HEK293T (cell line): ENCODE measurements around the gene KIF13A.
"Not testable (repeated sequence)": the region's sequence is repeated elsewhere in the genome, so short reads cannot be mapped to it uniquely, and the experiment has no call there.

Experiments used
- CTCF ChIA-PET: fragments of 350-600 bp; formaldehyde crosslinking; extraction: SDS; loops from one replicate; lab custom pipeline; 2021; ENCODE audit warnings: antibody characterized with exemption, inconsistent platforms; lab: Yijun Ruan, JAX
- POLR2A ChIA-PET: fragments of 350-600 bp; formaldehyde crosslinking; extraction: SDS; loops from one replicate; lab custom pipeline; 2020; ENCODE audit warnings: antibody characterized with exemption, inconsistent platforms; lab: Yijun Ruan, JAX
- DNase-seq: peaks from one replicate; pipeline ENCODE4 v3.0.0; 2012; ENCODE audit warnings: mixed read lengths; ENCODE audit errors: extremely low spot score
- ARNT ChIP-seq: fragments of 450-650 bp; IDR thresholded peaks from 2 replicates; pipeline ENCODE4 v1.6.1; 2017; ENCODE audit warnings: mild to moderate bottlenecking
- BHLHE40 ChIP-seq: fragments of 450-650 bp; IDR thresholded peaks from 2 replicates; pipeline ENCODE4 v1.6.1; 2016; ENCODE audit warnings: mild to moderate bottlenecking, moderate library complexity, borderline replicate concordance
- CTBP1 ChIP-seq: fragments of 450-650 bp; IDR thresholded peaks from 2 replicates; pipeline ENCODE4 v1.6.1; 2016; ENCODE audit warnings: borderline replicate concordance
- ELF4 ChIP-seq: fragments of 450-650 bp; IDR thresholded peaks from 2 replicates; pipeline ENCODE4 v1.6.1; 2017; ENCODE audit warnings: antibody characterized with exemption
- FOXA1 ChIP-seq: fragments of 450-650 bp; IDR thresholded peaks from 2 replicates; pipeline ENCODE4 v1.6.1; 2016; ENCODE audit warnings: mild to moderate bottlenecking
- FOXK2 ChIP-seq: fragments of 450-650 bp; IDR thresholded peaks from 2 replicates; pipeline ENCODE4 v1.6.1; 2016; ENCODE audit warnings: mild to moderate bottlenecking
- FOXM1 ChIP-seq: fragments of 450-650 bp; IDR thresholded peaks from 2 replicates; pipeline ENCODE4 v1.6.1; 2017; ENCODE audit warnings: mild to moderate bottlenecking, borderline replicate concordance
- HDGF ChIP-seq: fragments of 450-650 bp; IDR thresholded peaks from 2 replicates; pipeline ENCODE4 v1.6.1; 2017; ENCODE audit warnings: antibody characterized with exemption, borderline replicate concordance
- L3MBTL2 ChIP-seq: fragments of 450-650 bp; conservative IDR thresholded peaks from 2 replicates; pipeline ENCODE4 v1.6.1; 2016; ENCODE audit warnings: mild to moderate bottlenecking
- LEF1 ChIP-seq: fragments of 450-650 bp; IDR thresholded peaks from 2 replicates; pipeline ENCODE4 v1.6.1; 2017; ENCODE audit warnings: mild to moderate bottlenecking, borderline replicate concordance
- NFRKB ChIP-seq: fragments of 450-650 bp; IDR thresholded peaks from 2 replicates; pipeline ENCODE4 v1.6.1; 2016; ENCODE audit warnings: mild to moderate bottlenecking, moderate library complexity
- SP1 ChIP-seq: fragments of 450-650 bp; IDR thresholded peaks from 2 replicates; pipeline ENCODE4 v1.6.1; 2017
- SUZ12 ChIP-seq: fragments of 450-650 bp; IDR thresholded peaks from 2 replicates; pipeline ENCODE4 v1.6.1; 2016; ENCODE audit warnings: mild to moderate bottlenecking
- TARDBP ChIP-seq: fragments of 450-650 bp; IDR thresholded peaks from 2 replicates; pipeline ENCODE4 v1.6.1; 2016
- ZNF384 ChIP-seq: fragments of 450-650 bp; IDR thresholded peaks from 2 replicates; pipeline ENCODE4 v1.6.1; 2016
- TF ChIP-seq, protein P1 (sequence below): fragments of 450-650 bp; IDR thresholded peaks from 2 replicates; pipeline ENCODE4 v1.6.1; 2016

KIF13A gene

DNA sequence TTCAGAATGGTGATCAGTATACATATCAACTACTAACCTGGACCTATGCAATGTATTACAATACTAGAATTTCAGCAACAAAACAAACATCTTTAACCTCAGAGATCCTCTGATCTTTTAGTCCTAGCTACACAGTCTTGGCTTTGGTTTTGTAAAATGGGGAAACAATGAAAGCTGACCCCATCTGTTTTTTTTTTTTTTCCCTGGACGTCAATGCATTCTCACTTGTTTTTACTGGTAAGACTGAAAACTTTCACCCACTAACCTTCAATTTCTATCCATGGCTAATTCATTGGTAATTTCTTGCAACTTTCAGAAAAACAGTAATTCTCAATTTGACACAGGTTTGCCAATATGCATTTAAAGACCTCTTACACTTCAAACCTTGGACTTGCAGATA is 3.0 kb downstream of the KIF13A start:
- TF ChIP-seq BHLHE40 = no peak
- TF ChIP-seq ZNF384 = 0 out of 2 replicates have a peak, but pooled peaks have one; percentile 8
- CTCF ChIA-PET = no interaction called here
- POLR2A ChIA-PET = no interaction called here
- no peak for DNase-seq

DNA sequence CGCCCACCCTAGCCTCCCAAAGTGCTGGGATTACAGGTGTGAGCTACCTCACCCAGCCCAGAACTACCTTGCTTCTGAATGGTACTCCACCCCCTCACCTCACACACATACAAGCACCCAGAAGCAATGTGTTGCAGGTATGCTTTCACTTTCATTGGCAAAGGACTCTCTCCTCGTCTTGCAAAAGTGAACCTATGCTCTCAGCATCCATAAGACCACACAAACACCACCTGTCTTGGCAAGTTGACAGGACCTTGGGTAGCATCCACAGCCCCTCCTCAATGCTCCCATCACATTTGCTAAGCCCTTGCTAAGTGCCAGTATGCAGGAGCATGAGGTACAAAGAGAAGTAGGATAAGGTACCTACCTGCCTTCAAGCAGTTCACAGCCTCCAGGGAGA is 3.7 kb downstream of the KIF13A start:
- no peak for DNase-seq
- TF ChIP-seq SUZ12 = no peak
- no peak for TF ChIP-seq ELF4
- no peak for TF ChIP-seq HDGF
- TF ChIP-seq, protein P1, sequence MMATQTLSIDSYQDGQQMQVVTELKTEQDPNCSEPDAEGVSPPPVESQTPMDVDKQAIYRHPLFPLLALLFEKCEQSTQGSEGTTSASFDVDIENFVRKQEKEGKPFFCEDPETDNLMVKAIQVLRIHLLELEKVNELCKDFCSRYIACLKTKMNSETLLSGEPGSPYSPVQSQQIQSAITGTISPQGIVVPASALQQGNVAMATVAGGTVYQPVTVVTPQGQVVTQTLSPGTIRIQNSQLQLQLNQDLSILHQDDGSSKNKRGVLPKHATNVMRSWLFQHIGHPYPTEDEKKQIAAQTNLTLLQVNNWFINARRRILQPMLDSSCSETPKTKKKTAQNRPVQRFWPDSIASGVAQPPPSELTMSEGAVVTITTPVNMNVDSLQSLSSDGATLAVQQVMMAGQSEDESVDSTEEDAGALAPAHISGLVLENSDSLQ = no peak
- TF ChIP-seq LEF1 = no peak
- ChIA-PET CTCF (no interaction called here), POLR2A (no interaction called here)

DNA sequence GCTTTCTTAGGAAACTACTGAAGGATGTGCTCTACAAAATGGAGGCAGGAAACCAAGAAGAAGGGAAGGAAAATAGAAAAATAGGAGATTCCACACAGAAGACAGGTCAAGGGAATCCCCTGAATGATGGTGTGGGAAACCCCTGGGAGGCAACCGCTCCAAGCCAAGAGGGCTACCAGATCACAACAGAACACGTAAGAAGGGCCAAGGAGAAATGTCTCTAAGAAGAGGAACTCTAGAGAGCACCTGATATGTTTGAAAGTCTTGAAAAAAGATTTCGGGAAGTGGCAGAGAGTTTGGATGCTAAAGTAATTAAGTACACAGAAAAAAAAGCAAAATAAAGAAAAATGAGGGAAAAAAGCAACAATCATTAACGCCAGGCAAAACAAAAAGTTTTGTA is 7.1 kb downstream of the KIF13A start:
- ChIA-PET CTCF (no interaction called here), POLR2A (no interaction called here)
- DNase-seq = no peak
- TF ChIP-seq ZNF384 = no peak
- TF ChIP-seq TARDBP = no peak

DNA sequence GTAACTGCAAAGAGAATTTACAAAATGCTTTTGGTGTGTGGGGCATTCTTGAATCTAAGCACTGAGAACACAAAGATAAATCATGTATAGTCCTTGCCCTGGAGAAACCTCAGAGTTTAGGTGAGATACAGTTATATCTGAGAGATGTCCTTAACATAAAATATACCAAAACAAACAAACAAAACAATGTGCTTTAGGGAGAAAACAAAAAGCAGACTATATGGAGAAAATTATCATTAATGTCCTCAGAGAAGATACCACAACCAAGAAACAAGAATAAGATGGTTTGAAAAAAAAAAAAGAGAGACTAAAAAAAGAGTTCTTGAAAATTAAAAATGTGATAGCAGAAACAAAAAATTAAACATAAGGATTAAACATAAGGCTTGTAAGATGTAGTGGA is 8.0 kb downstream of the KIF13A start:
- ChIA-PET CTCF (no interaction called here), POLR2A (no interaction called here)
- DNase-seq = no peak
- TF ChIP-seq FOXM1 (no peak), BHLHE40 (no peak), SP1 (no peak), L3MBTL2 (no peak), LEF1 (no peak), ELF4 (no peak), FOXA1 (no peak), ZNF384 (no peak), HDGF (no peak), CTBP1 (no peak), TARDBP (no peak), NFRKB (no peak), ARNT (no peak), FOXK2 (no peak), SUZ12 (no peak)
- TF ChIP-seq, protein P1 = no peak

DNA sequence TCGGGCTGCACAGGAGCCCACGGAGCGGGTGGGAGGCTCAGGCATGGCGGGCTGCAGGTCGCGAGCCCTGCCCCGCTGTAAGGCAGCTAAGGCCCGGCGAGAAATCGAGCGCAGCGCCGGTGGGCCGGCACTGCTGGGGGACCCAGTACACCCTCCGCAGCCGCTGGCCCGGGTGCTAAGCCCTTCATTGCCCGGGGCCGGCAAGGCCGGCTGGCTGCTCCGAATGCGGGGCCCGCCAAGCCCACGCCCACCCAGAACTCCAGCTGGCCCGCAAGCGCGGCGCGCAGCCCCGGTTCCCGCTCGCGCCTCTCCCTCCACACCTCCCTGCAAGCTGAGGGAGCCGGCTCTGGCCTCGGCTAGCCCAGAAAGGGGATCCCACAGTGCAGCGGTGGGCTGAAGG is 11.2 kb downstream of the KIF13A start:
- DNase-seq, CTCF ChIA-PET: not testable (repeated sequence)
- POLR2A ChIA-PET = interaction anchor here (1.9 kb wide), 1 partner anchor 11 kb away, joined by 4 read pairs; the partner anchor contains the start of gene KIF13A

DNA sequence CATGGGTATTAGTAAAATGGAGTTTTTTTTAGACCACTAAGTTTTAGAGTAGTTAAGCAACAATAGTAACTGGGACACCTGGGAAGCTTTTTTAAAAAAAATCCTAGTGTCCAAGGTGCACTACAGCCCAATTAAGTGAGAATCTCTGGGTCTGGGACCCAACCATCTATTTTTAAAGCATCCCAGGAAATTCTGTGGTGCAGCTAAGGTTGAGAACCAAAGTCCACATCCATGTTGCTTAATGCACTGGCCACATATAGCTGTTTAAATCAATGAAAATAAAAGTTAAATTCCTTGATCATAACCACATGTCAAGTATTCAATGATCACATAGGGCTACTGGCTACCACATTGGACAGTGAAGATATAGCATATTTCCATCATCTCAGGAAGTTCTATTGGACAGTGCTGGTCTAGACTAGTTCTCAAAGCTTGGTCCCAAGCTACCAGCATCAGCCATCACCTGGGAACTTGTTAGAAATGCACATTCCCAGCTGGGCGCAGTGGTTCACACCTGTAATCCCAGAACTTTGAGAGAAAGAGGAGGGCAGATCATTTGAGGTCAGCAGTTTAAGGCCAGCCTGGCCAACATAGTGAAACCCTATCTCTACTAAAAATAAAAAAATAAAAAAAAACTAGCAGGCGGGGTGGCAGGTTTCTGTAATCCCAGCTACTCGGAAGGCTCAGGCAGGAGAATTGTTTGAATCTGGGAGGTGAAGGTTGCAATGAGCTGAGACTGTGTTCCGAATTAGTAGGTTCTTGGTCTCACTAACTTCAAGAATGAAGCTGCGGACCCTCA is 12.7 kb downstream of the KIF13A start:
- ChIA-PET CTCF (no interaction called here), POLR2A (interaction anchor here (1.9 kb wide), 1 partner anchor 13 kb away, joined by 4 read pairs; the partner anchor contains the start of gene KIF13A)
- no peak for DNase-seq
- TF ChIP-seq FOXK2 = no peak
- TF ChIP-seq HDGF = no peak
- TF ChIP-seq ELF4 = no peak
- TF ChIP-seq FOXA1 = no peak
- no peak for TF ChIP-seq ZNF384
- no peak for TF ChIP-seq BHLHE40
- TF ChIP-seq SP1 = no peak
- no peak for TF ChIP-seq SUZ12
- no peak for TF ChIP-seq FOXM1
- no peak for TF ChIP-seq L3MBTL2
- TF ChIP-seq ARNT = no peak
- no peak for TF ChIP-seq LEF1

DNA sequence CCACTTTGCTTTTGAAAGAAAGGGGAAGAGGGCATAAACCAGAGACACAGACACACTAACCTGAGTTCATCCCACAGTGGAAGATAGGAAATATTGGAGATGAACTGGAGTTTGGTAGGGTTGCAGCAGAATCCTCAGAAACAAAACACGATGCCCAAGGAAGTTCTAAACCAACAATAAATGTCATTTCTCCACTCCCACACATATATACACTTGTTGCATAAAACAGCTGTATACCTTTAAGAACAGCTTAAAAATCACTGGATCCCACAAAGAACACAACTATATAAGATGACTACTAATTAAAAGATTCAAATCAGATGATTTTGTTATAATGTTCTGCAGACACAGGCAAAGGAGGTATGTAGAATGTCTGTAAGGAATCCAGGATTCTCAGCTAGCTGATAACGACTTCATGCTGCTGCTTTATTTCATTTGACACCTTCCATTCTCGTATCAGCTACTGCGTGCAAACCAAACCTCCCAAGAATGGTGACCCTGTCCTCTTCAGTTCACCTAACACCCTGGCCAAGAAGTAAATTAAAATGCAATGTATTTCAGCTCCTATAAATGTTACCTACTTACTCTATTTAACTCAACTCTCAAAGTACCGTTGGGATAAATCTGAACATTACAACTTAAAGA is 14.3 kb downstream of the KIF13A start:
- TF ChIP-seq FOXM1 (no peak), HDGF (no peak), FOXA1 (no peak), BHLHE40 (no peak), ZNF384 (no peak), ELF4 (no peak), LEF1 (no peak), L3MBTL2 (no peak), NFRKB (no peak), FOXK2 (no peak), ARNT (no peak), SP1 (no peak), TARDBP (no peak), SUZ12 (no peak), CTBP1 (no peak)
- TF ChIP-seq, protein P1 = no peak
- POLR2A ChIA-PET = interaction anchor here (1.9 kb wide), 1 partner anchor 15 kb away, joined by 6 read pairs; the partner anchor contains the start of gene KIF13A
- CTCF ChIA-PET = interaction anchor here (0.7 kb wide), 1 partner anchor 651 kb away, joined by 6 read pairs; no protein-coding TSS in a partner anchor
- no peak for DNase-seq
